OCI-LY1 (cell line): Measurements from ENCODE around the gene NXNL2.

Experiments
- H2AFZ ChIP-seq: fragments of 200-600 bp; sonication (generic), shearing (Covaris generic); 2 replicates; pipeline ENCODE4 v1.6.0; 2014; ENCODE audit warnings: antibody characterized with exemption, mild to moderate bottlenecking, low read length
- H3F3A ChIP-seq: fragments of 200-600 bp; sonication (generic), shearing (Covaris generic); 2 replicates; pipeline ENCODE4 v1.6.0; 2014; ENCODE audit warnings: mild to moderate bottlenecking, antibody characterized with exemption, low read length, moderate library complexity; ENCODE audit not compliant: insufficient read depth
- H3K27ac ChIP-seq: fragments of 200-600 bp; sonication (generic); 2 replicates; pipeline ENCODE4 v1.5.1; 2014; ENCODE audit warnings: low read length, mixed run types, mild to moderate bottlenecking, low read depth; ENCODE audit not compliant: poor library complexity, severe bottlenecking
- H3K27me3 ChIP-seq: fragments of 200-600 bp; sonication (generic); 2 replicates; pipeline ENCODE4 v1.6.0; 2014; ENCODE audit warnings: antibody characterized with exemption, mild to moderate bottlenecking, low read length, moderate library complexity; ENCODE audit not compliant: insufficient read depth
- H3K36me3 ChIP-seq: fragments of 200-600 bp; sonication (generic); 2 replicates; pipeline ENCODE4 v1.6.1; 2014; ENCODE audit warnings: mild to moderate bottlenecking, antibody characterized with exemption, low read length, moderate library complexity, mixed read lengths; ENCODE audit not compliant: insufficient read depth
- H3K4me1 ChIP-seq: fragments of 200-600 bp; sonication (generic); 2 replicates; pipeline ENCODE4 v1.5.1; 2014; ENCODE audit warnings: mild to moderate bottlenecking, low read length, moderate library complexity; ENCODE audit not compliant: insufficient read depth, severe bottlenecking
- H3K4me2 ChIP-seq: fragments of 200-600 bp; sonication (generic), shearing (Covaris generic); 2 replicates; pipeline ENCODE4 v1.6.1; 2014; ENCODE audit warnings: low read length
- H3K4me3 ChIP-seq: fragments of 200-600 bp; sonication (generic); 2 replicates; pipeline ENCODE4 v1.5.1; 2014; ENCODE audit warnings: low read length, low read depth, mild to moderate bottlenecking, mixed read lengths; ENCODE audit not compliant: poor library complexity, severe bottlenecking
- H3K79me2 ChIP-seq: fragments of 200-600 bp; shearing (Covaris generic); 2 replicates; pipeline ENCODE4 v1.6.1; 2016; ENCODE audit warnings: mixed run types, low read length, mixed read lengths; ENCODE audit not compliant: insufficient read depth
- H3K9ac ChIP-seq: fragments of 200-600 bp; sonication (generic), shearing (Covaris generic); 2 replicates; pipeline ENCODE4 v1.6.1; 2014; ENCODE audit warnings: mild to moderate bottlenecking, low read length, mixed read lengths
- H3K9me2 ChIP-seq: fragments of 200-600 bp; sonication (generic), shearing (Covaris generic); 2 replicates; pipeline ENCODE4 v1.6.1; 2014; ENCODE audit warnings: low read depth, mild to moderate bottlenecking, low read length, mixed read lengths
- H3K9me3 ChIP-seq: fragments of 200-600 bp; shearing (Covaris generic); 2 replicates; pipeline ENCODE4 v1.6.1; 2014; ENCODE audit warnings: low read length, mixed read lengths
- H4K20me1 ChIP-seq: fragments of 200-600 bp; sonication (generic), shearing (Covaris generic); 2 replicates; pipeline ENCODE4 v1.6.0; 2016; ENCODE audit warnings: mild to moderate bottlenecking, low read length; ENCODE audit not compliant: insufficient read depth
- EZH2 ChIP-seq: fragments of 200-600 bp; sonication (generic), shearing (Covaris generic); IDR thresholded peaks from 2 replicates; pipeline ENCODE4 v1.8.0; 2017; ENCODE audit warnings: borderline replicate concordance, mixed run types, mild to moderate bottlenecking, antibody characterized with exemption, low read length, moderate library complexity, mixed read lengths
- TF ChIP-seq, protein P1 (sequence below): fragments of 200-600 bp; sonication (generic), shearing (Covaris generic); IDR thresholded peaks from 2 replicates; pipeline ENCODE4 v1.5.1; 2017; ENCODE audit warnings: mild to moderate bottlenecking, antibody characterized with exemption, low read length, moderate library complexity, mixed read lengths

Gene NXNL2

DNA sequence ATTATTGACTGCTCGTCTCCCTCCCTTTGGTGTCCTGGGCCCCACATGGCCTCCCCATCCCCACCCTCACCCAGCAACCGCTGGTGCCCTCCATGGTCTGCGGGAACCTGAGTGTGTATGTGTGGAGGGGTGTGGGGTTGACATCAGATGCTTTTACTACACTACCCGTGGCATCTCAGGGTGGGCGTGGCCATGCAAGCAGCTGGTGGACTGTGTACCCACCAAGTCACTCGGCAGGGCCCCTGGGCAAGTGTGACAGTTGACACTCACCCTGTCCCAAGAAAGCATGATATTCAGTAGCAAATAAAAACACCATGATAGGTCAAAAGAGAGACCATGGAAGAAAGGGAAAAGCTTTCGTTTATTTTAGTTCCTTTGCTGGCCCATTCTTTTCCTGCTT, 7.4 kb upstream of the NXNL2 start:
- no peak overlapping the region for H2AFZ ChIP-seq
- no peak overlapping the region for H3K4me2 ChIP-seq
- H3K9ac ChIP-seq: no peak overlapping the region
- H4K20me1 ChIP-seq: no peaks in the 10 kb centered on the region
- H3K27me3 ChIP-seq: no peaks in the 10 kb centered on the region
- TF ChIP-seq, protein P1, sequence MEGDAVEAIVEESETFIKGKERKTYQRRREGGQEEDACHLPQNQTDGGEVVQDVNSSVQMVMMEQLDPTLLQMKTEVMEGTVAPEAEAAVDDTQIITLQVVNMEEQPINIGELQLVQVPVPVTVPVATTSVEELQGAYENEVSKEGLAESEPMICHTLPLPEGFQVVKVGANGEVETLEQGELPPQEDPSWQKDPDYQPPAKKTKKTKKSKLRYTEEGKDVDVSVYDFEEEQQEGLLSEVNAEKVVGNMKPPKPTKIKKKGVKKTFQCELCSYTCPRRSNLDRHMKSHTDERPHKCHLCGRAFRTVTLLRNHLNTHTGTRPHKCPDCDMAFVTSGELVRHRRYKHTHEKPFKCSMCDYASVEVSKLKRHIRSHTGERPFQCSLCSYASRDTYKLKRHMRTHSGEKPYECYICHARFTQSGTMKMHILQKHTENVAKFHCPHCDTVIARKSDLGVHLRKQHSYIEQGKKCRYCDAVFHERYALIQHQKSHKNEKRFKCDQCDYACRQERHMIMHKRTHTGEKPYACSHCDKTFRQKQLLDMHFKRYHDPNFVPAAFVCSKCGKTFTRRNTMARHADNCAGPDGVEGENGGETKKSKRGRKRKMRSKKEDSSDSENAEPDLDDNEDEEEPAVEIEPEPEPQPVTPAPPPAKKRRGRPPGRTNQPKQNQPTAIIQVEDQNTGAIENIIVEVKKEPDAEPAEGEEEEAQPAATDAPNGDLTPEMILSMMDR: no peak
- no peak for TF ChIP-seq EZH2
- no peaks in the 10 kb centered on the region for H3K36me3 ChIP-seq
- H3K27ac ChIP-seq: no peak overlapping the region
- no peaks in the 10 kb centered on the region for H3K9me2 ChIP-seq
- no peak overlapping the region for H3K4me3 ChIP-seq
- no peaks in the 10 kb centered on the region for H3K9me3 ChIP-seq
- H3K79me2 ChIP-seq: no peaks in the 10 kb centered on the region
- no peaks in the 10 kb centered on the region for H3K4me1 ChIP-seq
- no peaks in the 10 kb centered on the region for H3F3A ChIP-seq

DNA sequence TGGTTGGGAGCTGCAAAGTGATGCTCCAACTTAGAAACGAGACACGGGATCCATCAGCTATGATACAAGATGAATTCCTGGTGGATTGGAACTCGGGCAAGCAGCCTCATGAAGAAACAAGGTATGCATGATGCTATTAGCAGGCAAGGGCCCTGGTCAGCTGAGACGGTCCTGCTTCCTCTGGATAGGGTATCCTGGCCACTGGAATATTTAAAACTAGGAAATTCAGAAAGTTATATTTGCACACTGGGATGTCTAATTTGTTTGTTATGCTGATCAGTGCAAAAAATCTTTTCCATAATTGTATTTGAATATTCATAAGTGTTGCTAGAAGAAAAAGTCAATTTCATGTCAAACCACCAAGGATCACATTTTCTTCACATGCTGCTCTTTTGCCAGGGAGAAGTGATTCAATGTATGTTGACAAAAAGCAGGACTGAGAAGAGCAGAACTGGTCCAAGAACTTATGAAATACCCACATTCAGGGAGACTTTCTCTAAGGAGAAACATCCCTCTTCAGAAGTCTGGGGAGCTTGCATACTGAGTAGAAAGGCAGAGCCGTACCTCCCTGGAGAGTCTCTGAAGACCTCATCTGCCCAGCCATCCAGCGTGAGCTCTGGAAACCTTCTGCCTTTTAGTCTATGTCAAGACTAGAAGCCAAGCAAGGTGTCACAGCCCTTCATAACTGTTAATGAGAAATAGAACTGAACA, 6.7 kb upstream of the NXNL2 start:
- no peak overlapping the region for H3K4me2 ChIP-seq
- no peaks in the 10 kb centered on the region for H3K4me1 ChIP-seq
- H3K27ac ChIP-seq: no peak overlapping the region
- H3K4me3 ChIP-seq: no peak overlapping the region
- H3K9me3 ChIP-seq: no peaks in the 10 kb centered on the region
- H3F3A ChIP-seq: no peaks in the 10 kb centered on the region
- no peak overlapping the region for H3K9ac ChIP-seq
- no peaks in the 10 kb centered on the region for H4K20me1 ChIP-seq
- TF ChIP-seq, protein P1: no peak
- no peak for TF ChIP-seq EZH2
- no peaks in the 10 kb centered on the region for H3K79me2 ChIP-seq
- H3K9me2 ChIP-seq: no peaks in the 10 kb centered on the region
- no peaks in the 10 kb centered on the region for H3K27me3 ChIP-seq
- no peak overlapping the region for H2AFZ ChIP-seq
- H3K36me3 ChIP-seq: no peaks in the 10 kb centered on the region

DNA sequence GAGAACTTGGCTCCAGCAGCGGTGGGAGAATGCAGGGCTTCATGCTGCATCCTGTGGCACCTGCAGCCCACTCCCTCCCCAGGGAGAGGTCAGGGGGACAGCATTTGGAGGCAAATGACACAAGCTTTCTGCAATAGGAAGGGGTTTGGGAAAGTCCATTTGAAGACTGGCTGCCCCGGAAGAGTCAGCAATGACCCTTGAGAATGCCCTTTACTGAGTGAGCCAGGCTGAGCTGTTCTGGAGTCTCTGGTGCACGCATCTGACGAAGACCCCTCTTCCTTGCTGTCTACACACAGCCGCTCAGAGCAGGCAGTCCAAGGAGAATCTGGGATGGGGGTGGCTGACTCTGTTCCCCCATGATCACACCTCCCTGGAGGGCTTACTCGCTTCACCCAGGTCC, 5.5 kb upstream of the NXNL2 start:
- no peak overlapping the region for H3K4me2 ChIP-seq
- no peaks in the 10 kb centered on the region for H3K9me3 ChIP-seq
- H3K27ac ChIP-seq: no peak overlapping the region
- no peaks in the 10 kb centered on the region for H3K36me3 ChIP-seq
- no peak overlapping the region for H3K9ac ChIP-seq
- no peaks in the 10 kb centered on the region for H3K9me2 ChIP-seq
- H3F3A ChIP-seq: no peaks in the 10 kb centered on the region
- H4K20me1 ChIP-seq: no peaks in the 10 kb centered on the region
- no peak overlapping the region for H2AFZ ChIP-seq
- H3K79me2 ChIP-seq: no peaks in the 10 kb centered on the region
- H3K27me3 ChIP-seq: no peaks in the 10 kb centered on the region
- TF ChIP-seq, protein P1: no peak
- TF ChIP-seq EZH2: no peak
- no peaks in the 10 kb centered on the region for H3K4me1 ChIP-seq
- no peak overlapping the region for H3K4me3 ChIP-seq
